Muscle of leg (tissue), 16 donors: ENCODE results near the gene SHBG. TPM values are rescaled to one million over a fixed set of nuclear protein-coding genes. Genes with fewer than 3 reads are reported as not detected.

Source experiments
- DNase-seq: peaks from one replicate; pipeline ENCODE4 v3.0.0; 2013
- H3K27ac ChIP-seq: one replicate; pipeline ENCODE4 v1.5.1; 2013; ENCODE audit warnings: mild to moderate bottlenecking, low read length, control low read depth
- H3K27me3 ChIP-seq: one replicate; pipeline ENCODE4 v1.6.1; 2013; ENCODE audit warnings: low read length; ENCODE audit not compliant: control insufficient read depth, insufficient read depth
- H3K36me3 ChIP-seq: one replicate; pipeline ENCODE4 v1.6.1; 2013; ENCODE audit warnings: low read length; ENCODE audit not compliant: control insufficient read depth, insufficient read depth
- H3K4me1 ChIP-seq: one replicate; pipeline ENCODE4 v1.6.1; 2013; ENCODE audit warnings: low read length; ENCODE audit not compliant: control insufficient read depth, insufficient read depth
- H3K4me3 ChIP-seq: one replicate; pipeline ENCODE4 v1.5.1; 2013; ENCODE audit warnings: low read length, control low read depth
- H3K9me3 ChIP-seq: replicated peaks from 2 replicates; pipeline ENCODE4 v1.6.1; 2013; ENCODE audit warnings: low read depth, low read length; ENCODE audit not compliant: control insufficient read depth
- WGBS: methylation state at CpG from one replicate; pipeline ENCODE4 v1.1.5; 2013; ENCODE audit warnings: missing lambda C conversion rate; ENCODE audit not compliant: insufficient coverage; 5-methylcytosine and 5-hydroxymethylcytosine counted together
- long read RNA-seq, 11 donors: transcript quantifications; one replicate each; lab custom pipeline, GENCODE V29; 2026
- polyA plus RNA-seq, 8 donors: library from polyadenylated mRNA; unstranded; fragments of 120-200 nt; gene quantifications; one replicate each; pipeline versions ENCODE4 v1.2.1 to v1.2.3, GENCODE V29; 2013; ENCODE audit warnings: inconsistent platforms in 1 of 8, low replicate concordance in 1 of 8; ENCODE audit not compliant: insufficient read length in 8 of 8, insufficient read depth in 1 of 8
- total RNA-seq: library from RNA; stranded (reverse); fragments of 120-200 nt; gene quantifications from one replicate; pipeline ENCODE4 v1.2.4, GENCODE V29; 2013

Gene SHBG
- total RNA-seq (0.58 TPM), polyA plus RNA-seq (1 to 10 TPM in 5 of 8 donors, under 1 TPM in 3; 0.63 to 1.5 (median 1.1) TPM)
- long read RNA-seq, donor 1: 0 reads
- long read RNA-seq, donor 2: 0 reads
- long read RNA-seq, donor 3: 0 reads
- long read RNA-seq, donor 4: 0 reads
- long read RNA-seq, donor 5, partial matches to known transcripts: 0 of 1 reads
- long read RNA-seq, donor 5, other reads (novel, unspliced or antisense): 0 of 1 reads
- long read RNA-seq, donor 6: 0 reads
- long read RNA-seq, donor 7, partial matches to known transcripts: 7 of 68 reads
- long read RNA-seq, donor 7, other reads (novel, unspliced or antisense): 61 of 68 reads
- long read RNA-seq, donor 8: 0 reads
- long read RNA-seq, donor 9, partial matches to known transcripts: 0 of 44 reads
- long read RNA-seq, donor 9, other reads (novel, unspliced or antisense): 44 of 44 reads
- long read RNA-seq, donor 10, partial matches to known transcripts: 31 of 104 reads
- long read RNA-seq, donor 10, other reads (novel, unspliced or antisense): 72 of 104 reads
- long read RNA-seq, donor 11, partial matches to known transcripts: 0 of 1 reads
- long read RNA-seq, donor 11, other reads (novel, unspliced or antisense): 0 of 1 reads

GRCh38 chr17:7629939-7630571, at the start of gene SHBG:
Gene SHBG (plus strand): TSS chr17:7630135. CDS start chr17:7630173, 38 bp downstream.
- H3K27ac ChIP-seq: no peak within 1 kb of the TSS
- 68% methylated on average over 10 of the region's 13 CpGs for WGBS

GRCh38 chr17:7580604-7581575, 49.0 kb upstream of the SHBG start:
- peaks cover 57% of the 10 kb centered on the region for H3K36me3 ChIP-seq
- H3K4me3 ChIP-seq: peak overlapping the region; percentile 23
- no peak for DNase-seq
- H3K4me1 ChIP-seq: peaks cover 47% of the 10 kb centered on the region
- H3K9me3 ChIP-seq: no peaks in the 10 kb centered on the region
- 72% methylated on average over 13 of the region's 23 CpGs for WGBS
- no peaks in the 10 kb centered on the region for H3K27me3 ChIP-seq
- H3K27ac ChIP-seq: peak overlapping the region; percentile 42

More at GRCh38 chr17:7629939-7630571, at the start of gene SHBG:
- no peaks in the 10 kb centered on the region for H3K9me3 ChIP-seq
- DNase-seq: no peak
- H3K27me3 ChIP-seq: peaks cover 3% of the 10 kb centered on the region
- H3K4me3 ChIP-seq: no peak within 1 kb of the TSS
- H3K4me1 ChIP-seq: peaks cover 18% of the 10 kb centered on the region
- peaks cover 6% of the 10 kb centered on the region for H3K36me3 ChIP-seq

GRCh38 chr17:7582396-7583252, 47.3 kb upstream of the SHBG start:
- Histone ChIP-seq H3K4me3 (peak overlapping the region; percentile 62), H3K27me3 (no peaks in the 10 kb centered on the region), H3K36me3 (peaks cover 50% of the 10 kb centered on the region), H3K9me3 (no peaks in the 10 kb centered on the region), H3K27ac (peak overlapping the region; percentile 97), H3K4me1 (peaks cover 56% of the 10 kb centered on the region)
- 88% methylated on average over 32 of the region's 36 CpGs for WGBS
- DNase-seq: no peak

- WGBS: 2% methylated on average over 56 of the region's 69 CpGs
- peak; percentile 100 for DNase-seq
- peak within 1 kb of the TSS; percentile 62 for H3K4me3 ChIP-seq
- H3K9me3 ChIP-seq: no peaks in the 10 kb centered on the region
- peaks cover 64% of the 10 kb centered on the region for H3K4me1 ChIP-seq
- H3K36me3 ChIP-seq: peaks cover 43% of the 10 kb centered on the region
- no peaks in the 10 kb centered on the region for H3K27me3 ChIP-seq
- peak within 1 kb of the TSS; percentile 97 for H3K27ac ChIP-seq
Measured at GRCh38 chr17:7583253-7584109, 46.5 kb upstream of the SHBG start, which contains the start of gene MPDU1. Gene MPDU1 (plus strand): TSS chr17:7583852. CDS start chr17:7583863, 11 bp downstream.

GRCh38 chr17:7586673-7587419, 43.1 kb upstream of the SHBG start:
- Histone ChIP-seq H3K27ac (peak overlapping the region; percentile 56), H3K36me3 (peaks cover 31% of the 10 kb centered on the region), H3K4me3 (no peak overlapping the region), H3K4me1 (peaks cover 71% of the 10 kb centered on the region), H3K27me3 (no peaks in the 10 kb centered on the region), H3K9me3 (no peaks in the 10 kb centered on the region)
- WGBS: 57% methylated on average over 3 of the region's 9 CpGs
- DNase-seq: no peak

GRCh38 chr17:7587420-7588151, 42.3 kb upstream of the SHBG start:
- 50% methylated on average over 7 of the region's 12 CpGs for WGBS
- DNase-seq: peak; percentile 71
- no peak overlapping the region for H3K4me3 ChIP-seq
- peaks cover 63% of the 10 kb centered on the region for H3K4me1 ChIP-seq
- peaks cover 39% of the 10 kb centered on the region for H3K36me3 ChIP-seq
- peak overlapping the region; percentile 56 for H3K27ac ChIP-seq
- no peaks in the 10 kb centered on the region for H3K9me3 ChIP-seq
- H3K27me3 ChIP-seq: no peaks in the 10 kb centered on the region

- Histone ChIP-seq H3K4me1 (peaks cover 55% of the 10 kb centered on the region), H3K9me3 (no peaks in the 10 kb centered on the region), H3K4me3 (peak overlapping the region; percentile 48), H3K36me3 (peaks cover 49% of the 10 kb centered on the region), H3K27ac (peak overlapping the region; percentile 23), H3K27me3 (no peaks in the 10 kb centered on the region)
- 52% methylated on average over 27 of the region's 30 CpGs for WGBS
- DNase-seq: no peak
Measured at GRCh38 chr17:7588553-7589203, 41.3 kb upstream of the SHBG start.
